ENCODE results near the gene LAMA2. TPM values are rescaled to one million over a fixed set of nuclear protein-coding genes. Genes with fewer than 3 reads are reported as not detected.

Gene LAMA2
- total and polyA plus RNA-seq, 7 donors = 0.46 to 131 (median 59.6) TPM

- intact Hi-C loops (cut with DNase I) = no loop called here
- peaks cover 0 to 31% (median 17%) of the 10 kb centered on the region in 4 donors for H3K4me1 ChIP-seq
- no peak overlapping the region for H3K27ac ChIP-seq
- no peak for DNase-seq
- H3K4me3 ChIP-seq = no peak overlapping the region
- H3K27me3 ChIP-seq = no peaks in the 10 kb centered on the region
- H3K36me3 ChIP-seq = no peaks in the 10 kb centered on the region
- WGBS, 2 donors = 38 to 72% methylated on average over 1 of the region's 1 CpG
- no peaks in the 10 kb centered on the region for H3K9me3 ChIP-seq
- TF ChIP-seq POLR2AphosphoS5 (IDR thresholded peaks at IDR 0.05) (no peak), EP300 (IDR thresholded peaks at IDR 0.05) (no peak), CTCF (IDR thresholded peaks at IDR 0.05) (no peak), POLR2A (IDR thresholded peaks at IDR 0.05) (no peak)
Observed at GRCh38 chr6:129207832-129208231, 324.9 kb downstream of the LAMA2 start.

- peak overlapping the region in 1 of 4 donors; percentile 16 for H3K27ac ChIP-seq
- H3K4me1 ChIP-seq = peaks cover 0 to 32% (median 17%) of the 10 kb centered on the region in 4 donors
- H3K4me3 ChIP-seq = no peak overlapping the region
- no peak for DNase-seq
- H3K36me3 ChIP-seq = no peaks in the 10 kb centered on the region
- no peaks in the 10 kb centered on the region for H3K27me3 ChIP-seq
- no peaks in the 10 kb centered on the region for H3K9me3 ChIP-seq
- intact Hi-C loops (cut with DNase I) = no loop called here
- TF ChIP-seq EP300 (IDR thresholded peaks at IDR 0.05) (no peak), POLR2A (IDR thresholded peaks at IDR 0.05) (no peak), POLR2AphosphoS5 (IDR thresholded peaks at IDR 0.05) (no peak), CTCF (IDR thresholded peaks at IDR 0.05) (no peak)
Observed at GRCh38 chr6:129208415-129209034, 325.6 kb downstream of the LAMA2 start.

GRCh38 chr6:129209355-129209754 lies 326.4 kb downstream of the LAMA2 start:
- H3K27me3 ChIP-seq = no peaks in the 10 kb centered on the region
- H3K4me1 ChIP-seq = peaks cover 0 to 32% (median 17%) of the 10 kb centered on the region in 4 donors
- intact Hi-C loops (cut with DNase I) = no loop called here
- 82 to 83% methylated on average over 6 of the region's 6 CpGs for WGBS, 2 donors
- no peak for DNase-seq
- H3K4me3 ChIP-seq = no peak overlapping the region
- no peaks in the 10 kb centered on the region for H3K36me3 ChIP-seq
- H3K27ac ChIP-seq = peak overlapping the region in 1 of 4 donors; percentile 16
- no peak for TF ChIP-seq POLR2A (IDR thresholded peaks at IDR 0.05)
- no peak for TF ChIP-seq CTCF (IDR thresholded peaks at IDR 0.05)
- TF ChIP-seq EP300 (IDR thresholded peaks at IDR 0.05) = no peak
- no peak for TF ChIP-seq POLR2AphosphoS5 (IDR thresholded peaks at IDR 0.05)
- no peaks in the 10 kb centered on the region for H3K9me3 ChIP-seq

GRCh38 chr6:129210684-129211083 lies 327.7 kb downstream of the LAMA2 start:
- no peak overlapping the region for H3K27ac ChIP-seq
- TF ChIP-seq EP300 (IDR thresholded peaks at IDR 0.05) (no peak), CTCF (IDR thresholded peaks at IDR 0.05) (no peak), POLR2A (IDR thresholded peaks at IDR 0.05) (no peak), POLR2AphosphoS5 (IDR thresholded peaks at IDR 0.05) (no peak)
- no peaks in the 10 kb centered on the region for H3K36me3 ChIP-seq
- no peaks in the 10 kb centered on the region for H3K9me3 ChIP-seq
- 94% methylated on average over 4 of the region's 4 CpGs for WGBS, 2 donors
- intact Hi-C loops (cut with DNase I) = no loop called here
- no peaks in the 10 kb centered on the region for H3K27me3 ChIP-seq
- peaks cover 0 to 32% (median 17%) of the 10 kb centered on the region in 4 donors for H3K4me1 ChIP-seq
- no peak for DNase-seq
- no peak overlapping the region for H3K4me3 ChIP-seq

- Histone ChIP-seq H3K36me3 (no peaks in the 10 kb centered on the region), H3K27me3 (no peaks in the 10 kb centered on the region), H3K27ac (no peak overlapping the region), H3K4me3 (no peak overlapping the region), H3K4me1 (peaks cover 0 to 32% (median 17%) of the 10 kb centered on the region in 4 donors), H3K9me3 (no peaks in the 10 kb centered on the region)
- intact Hi-C loops (cut with DNase I) = no loop called here
- DNase-seq = no peak
- no peak for TF ChIP-seq CTCF (IDR thresholded peaks at IDR 0.05)
- TF ChIP-seq POLR2AphosphoS5 (IDR thresholded peaks at IDR 0.05) = no peak
- no peak for TF ChIP-seq POLR2A (IDR thresholded peaks at IDR 0.05)
- TF ChIP-seq EP300 (IDR thresholded peaks at IDR 0.05) = no peak
- WGBS, 2 donors = 90 to 98% methylated on average over 1 of the region's 1 CpG
Observed at GRCh38 chr6:129211626-129212025, 328.7 kb downstream of the LAMA2 start.

Measured in sigmoid colon (tissue), 7 donors.